K562 (cell line): ENCODE data around the gene HNRNPA3. TPM values are rescaled to one million over a fixed set of nuclear protein-coding genes. Genes with fewer than 3 reads are reported as not detected.

Experiments
- ATAC-seq: fragments of 200-7000 bp; cut with Tn5 transposase; 3 replicates; pipeline ENCODE4 v1.9.1; 2020; ENCODE audit warnings: moderate library complexity
- BruUV-seq: library from RNA; stranded (reverse); fragments of 400-500 nt; replicated peaks from 2 replicates; lab custom pipeline; 2021; lab: Mats Ljungman, UMichigan
- CTCF ChIA-PET: fragments of 300-600 bp; formaldehyde crosslinking; extraction: SDS; loops from one replicate; lab custom pipeline; 2021; ENCODE audit warnings: low intra/inter-chr PET ratio; lab: Yijun Ruan, JAX
- POLR2A ChIA-PET: fragments of 300-600, 350-650 bp; sonication (Branson Sonifier 250); formaldehyde crosslinking; extraction: SDS; loops from one replicate; lab custom pipeline; 2021; ENCODE audit warnings: antibody characterized with exemption, inconsistent platforms; lab: Yijun Ruan, JAX
- DNase-seq, 4 experiments: peaks; one replicate each; pipeline versions ENCODE4 v3.0.0 to v3.0.0-alpha.2; 2011 to 2018; ENCODE audit warnings: low spot score in 3 of 4, mixed read lengths in 3 of 4; ENCODE audit errors: extremely low read depth in 1 of 4
- FAIRE-seq: peaks from 2 replicates; lab custom pipeline; 2011; peaks lifted over from hg19 to GRCh38; lab: Jason Lieb, UNC
- H2AFZ ChIP-seq: 2 replicates; pipeline ENCODE4 v1.6.0; 2011; ENCODE audit warnings: low read depth, low read length, control low read depth, inconsistent platforms
- H3K27ac ChIP-seq: fragments of 200-600 bp; 3 replicates; pipeline ENCODE4 v1.8.0; 2011; ENCODE audit warnings: low read depth, mild to moderate bottlenecking, control low read depth, inconsistent platforms, low read length, moderate library complexity, mixed read lengths; ENCODE audit errors: extremely low read depth
- H3K27me3 ChIP-seq, 2 experiments: fragments of 300-600 bp in 1 of 2; 2 replicates in 1 of 2; 3 replicates in 1 of 2; pipeline versions ENCODE4 v1.6.0 to v1.8.0; 2011; ENCODE audit warnings: inconsistent platforms in 2 of 2, low read length in 2 of 2, mild to moderate bottlenecking in 1 of 2, mixed read lengths in 1 of 2, moderate library complexity in 1 of 2; ENCODE audit not compliant: control insufficient read depth in 2 of 2, insufficient read depth in 2 of 2
- H3K36me3 ChIP-seq: fragments of 300-600 bp; 3 replicates; pipeline ENCODE4 v1.8.0; 2011; ENCODE audit warnings: mild to moderate bottlenecking, low read length, inconsistent platforms; ENCODE audit not compliant: control insufficient read depth, insufficient read depth
- H3K4me1 ChIP-seq, 2 experiments: fragments of 200-600 bp in 1 of 2; replicated peaks in 1 of 2; 2 replicates in 1 of 2; 3 replicates in 1 of 2; pipeline versions ENCODE4 v1.5.1 to v1.8.0; 2011; ENCODE audit warnings: inconsistent platforms in 2 of 2, low read length in 2 of 2, mild to moderate bottlenecking in 1 of 2, mixed read lengths in 1 of 2, moderate library complexity in 1 of 2; ENCODE audit not compliant: control insufficient read depth in 2 of 2, insufficient read depth in 2 of 2
- H3K4me2 ChIP-seq: 2 replicates; pipeline ENCODE4 v1.6.1; 2011; ENCODE audit warnings: low read length, control low read depth, inconsistent platforms, mixed read lengths; ENCODE audit not compliant: insufficient read depth
- H3K4me3 ChIP-seq: fragments of 200-600 bp; sonication (generic), shearing (Covaris generic); 2 replicates; pipeline ENCODE4 v1.5.1; 2016; ENCODE audit warnings: control low read depth, inconsistent platforms
- H3K79me2 ChIP-seq: fragments of 200-600 bp; 3 replicates; pipeline ENCODE4 v1.8.0; 2011; ENCODE audit warnings: low read length, inconsistent platforms; ENCODE audit not compliant: control insufficient read depth, insufficient read depth
- H3K9ac ChIP-seq, 2 experiments: 2 replicates each; pipeline versions ENCODE4 v1.6.0 to v1.6.1; 2011; ENCODE audit warnings: low read depth in 2 of 2, low read length in 2 of 2, control low read depth in 1 of 2, inconsistent platforms in 1 of 2, mild to moderate bottlenecking in 1 of 2, mixed read lengths in 1 of 2; ENCODE audit not compliant: insufficient read depth in 1 of 2
- H3K9me1 ChIP-seq: one replicate; pipeline ENCODE4 v1.6.0; 2011; ENCODE audit warnings: inconsistent platforms, mild to moderate bottlenecking, low read length, moderate library complexity; ENCODE audit not compliant: control insufficient read depth, insufficient read depth
- H3K9me3 ChIP-seq: replicated peaks from 2 replicates; pipeline ENCODE4 v1.5.1; 2011; ENCODE audit warnings: low read depth, low read length, inconsistent platforms; ENCODE audit not compliant: control insufficient read depth, insufficient read depth
- H4K20me1 ChIP-seq: replicated peaks from 2 replicates; pipeline ENCODE4 v1.6.1; 2011; ENCODE audit warnings: low read length, inconsistent platforms, mixed read lengths; ENCODE audit not compliant: control insufficient read depth, insufficient read depth
- HNRNPH1 ChIP-seq: fragments of 200-400 bp; formaldehyde crosslinking; optimal IDR thresholded peaks from 2 replicates; pipeline ENCODE3; 2017; ENCODE audit warnings: low read depth, mild to moderate bottlenecking, low read length, moderate library complexity
- SUPT5H ChIP-seq: fragments of 450-650 bp; IDR thresholded peaks from 2 replicates; pipeline ENCODE4 v1.6.1; 2016
- ZNF316 ChIP-seq: fragments of 450-650 bp; IDR thresholded peaks from 2 replicates; pipeline ENCODE4 v1.6.1; 2016
- WGBS: fragments of 100-300 bp; shearing (Covaris generic); methylation state at CpG from one replicate; pipeline ENCODE4 v1.1.6; 2016; ENCODE audit warnings: low coverage, mixed read lengths; ENCODE audit not compliant: insufficient coverage; ENCODE audit errors: missing lambda C conversion rate; 5-methylcytosine and 5-hydroxymethylcytosine counted together
- in situ Hi-C: fragments of 300-500 bp; cut with MboI; formaldehyde crosslinking; loops from 4 replicates; pipeline ENCODE4 v1.15.0; 2018; ENCODE audit warnings: inconsistent platforms, mixed read lengths
- intact Hi-C: fragments of 100-400 bp; cut with micrococcal nuclease; formaldehyde crosslinking; loops from 2 replicates; pipeline ENCODE4 v1.14.2; 2022
- polyA plus RNA-seq, 8 experiments: library from polyadenylated mRNA; depleted of rRNA in 4 of 8; stranded (reverse) in 5 of 8; unstranded in 3 of 8; fragments of >200 nt; fragmentation: Nextera tagmentation in 2 of 8; fragmentation: Illumina TruSeq in 1 of 8; extraction: Ambion mirVana in 2 of 8; extraction: Trizol in 1 of 8; gene quantifications; 2 replicates each; pipeline versions ENCODE4 v1.2.1 to v1.2.3, GENCODE V29; 2011 to 2014; ENCODE audit warnings: inconsistent platforms in 1 of 8, missing spikeins in 1 of 8
- total RNA-seq, 7 experiments: library from RNA; depleted of rRNA in 6 of 7; stranded (reverse); fragments of >200 nt in 6 of 7; fragmentation: Illumina TruSeq in 2 of 7; extraction: Trizol in 2 of 7; gene quantifications; 2 replicates each; pipeline versions ENCODE4 v1.2.1 to v1.2.3, GENCODE V29; 2011 to 2021; ENCODE audit warnings: low replicate concordance in 1 of 7

The HNRNPA3 gene
- total and polyA plus RNA-seq, 9 of the 15 experiments (the other 6 are each of a cell fraction or from before 2014, with no cell fraction given) = 72.8 to 428 (median 192) TPM

GRCh38 chr2:177260379-177260778, 47.8 kb downstream of the HNRNPA3 start:
- no peaks in the 10 kb centered on the region for H3K27me3 ChIP-seq
- ATAC-seq (no peak), DNase-seq (no peak), FAIRE-seq (no peak)
- H3K9me3 ChIP-seq = peaks cover 18% of the 10 kb centered on the region
- H3K4me2 ChIP-seq = peak overlapping the region; percentile 27; the same call in 1 of the 2 replicates
- H3K4me3 ChIP-seq = no peak overlapping the region
- peaks cover 90% of the 10 kb centered on the region for H3K79me2 ChIP-seq
- CTCF ChIA-PET = no interaction called here
- H3K4me1 ChIP-seq = peaks cover 38 to 44% of the 10 kb centered on the region in 2 experiments
- intact Hi-C loops = loop anchor here (5.0 to 10.0 kb wide), 3 partner anchors 292 to 497 kb away; a partner anchor contains a TSS
- no TSS peak for BruUV-seq
- H3K36me3 ChIP-seq = peaks cover 46% of the 10 kb centered on the region
- TF ChIP-seq HNRNPH1 (no peak), SUPT5H (0 out of 2 replicates have a peak, but pooled peaks have one; percentile 5), ZNF316 (peak; percentile 26; the same call in 1 of the 2 replicates)
- peaks cover 36% of the 10 kb centered on the region for H4K20me1 ChIP-seq
- no peak overlapping the region for H3K9ac ChIP-seq
- 45% methylated on average over 1 of the region's 1 CpG for WGBS
- H2AFZ ChIP-seq = no peak overlapping the region
- H3K9me1 ChIP-seq = no peaks in the 10 kb centered on the region
- peak overlapping the region; percentile 29; the same call in 1 of the 3 replicates for H3K27ac ChIP-seq
- POLR2A ChIA-PET = interaction anchor here (0.8 to 9.1 kb wide), 5 partner anchors 8 to 96 kb away, joined by 3 to 199 read pairs (median 4); no protein-coding TSS in a partner anchor
- in situ Hi-C loops = loop anchor here (5.0 kb wide), 1 partner anchor 72 kb away; no protein-coding TSS in a partner anchor
